Activated T-helper 17 cell treated with anti-CD3 and anti-CD28 coated beads, Interleukin-2, amount 50 U/mL, for 72 hours (primary cell): Measurements from ENCODE around the gene VIPR2. TPM values are rescaled to one million over a fixed set of nuclear protein-coding genes. Genes with fewer than 3 reads are reported as not detected.
"Not testable (repeated sequence)": the region's sequence is repeated elsewhere in the genome, so short reads cannot be mapped to it uniquely, and the experiment has no call there.

Experiments used
- ATAC-seq: fragments of 150-1000 bp; cut with Tn5 transposase; replicated peaks from 2 replicates; pipeline ENCODE4 v1.10.0; 2021; ENCODE audit warnings: mild to moderate bottlenecking, moderate library complexity
- H3K27ac Mint-ChIP-seq: one replicate; pipeline ENCODE4 v1.8.0; 2022; ENCODE audit warnings: mixed read lengths
- H3K27me3 Mint-ChIP-seq: one replicate; pipeline ENCODE4 v1.8.0; 2022; ENCODE audit warnings: mixed read lengths
- H3K36me3 Mint-ChIP-seq: one replicate; pipeline ENCODE4 v1.8.0; 2022; ENCODE audit warnings: low read depth, mild to moderate bottlenecking, mixed read lengths
- H3K4me1 Mint-ChIP-seq: one replicate; pipeline ENCODE4 v1.8.0; 2022; ENCODE audit warnings: mixed read lengths
- H3K4me3 Mint-ChIP-seq: one replicate; pipeline ENCODE4 v1.8.0; 2022; ENCODE audit warnings: mild to moderate bottlenecking, mixed read lengths
- H3K9me3 Mint-ChIP-seq: one replicate; pipeline ENCODE4 v1.8.0; 2022; ENCODE audit warnings: mixed read lengths
- total RNA-seq, 2 donors: library from RNA; stranded (reverse); gene quantifications; one replicate each; pipeline ENCODE4 v1.2.3, GENCODE V29; 2022

The VIPR2 gene
- total RNA-seq, 2 donors from 2014 or later: 1.2 TPM; not detected in 1

- Mint-ChIP-seq H3K27me3 (peaks cover 43% of the 10 kb centered on the region), H3K4me3 (no peak overlapping the region)
- no peak for ATAC-seq
Measured at GRCh38 chr7:158995514-158995913, 149.2 kb downstream of the VIPR2 start.

GRCh38 chr7:158994687-158995086 is 150.0 kb downstream of the VIPR2 start:
- H3K9me3 Mint-ChIP-seq: peaks cover 6% of the 10 kb centered on the region
- H3K27ac Mint-ChIP-seq: no peak overlapping the region
- no peak for ATAC-seq
- no peak overlapping the region for H3K4me3 Mint-ChIP-seq
- H3K27me3 Mint-ChIP-seq: peaks cover 47% of the 10 kb centered on the region
- H3K4me1 Mint-ChIP-seq: no peaks in the 10 kb centered on the region
- no peaks in the 10 kb centered on the region for H3K36me3 Mint-ChIP-seq

More at GRCh38 chr7:158995514-158995913, 149.2 kb downstream of the VIPR2 start:
- Mint-ChIP-seq H3K27ac (no peak overlapping the region), H3K36me3 (no peaks in the 10 kb centered on the region), H3K9me3 (peaks cover 6% of the 10 kb centered on the region), H3K4me1 (no peaks in the 10 kb centered on the region)

GRCh38 chr7:158993591-158993990 is 151.1 kb downstream of the VIPR2 start:
- Mint-ChIP-seq H3K36me3 (no peaks in the 10 kb centered on the region), H3K4me3 (no peak overlapping the region), H3K4me1 (no peaks in the 10 kb centered on the region), H3K27ac (no peak overlapping the region), H3K27me3 (peaks cover 41% of the 10 kb centered on the region), H3K9me3 (peaks cover 6% of the 10 kb centered on the region)
- no peak for ATAC-seq

GRCh38 chr7:158992759-158993158 is 151.9 kb downstream of the VIPR2 start:
- Mint-ChIP-seq H3K9me3 (peaks cover 6% of the 10 kb centered on the region), H3K4me3 (no peak overlapping the region), H3K36me3 (no peaks in the 10 kb centered on the region), H3K4me1 (no peaks in the 10 kb centered on the region), H3K27me3 (peaks cover 41% of the 10 kb centered on the region), H3K27ac (no peak overlapping the region)
- ATAC-seq: no peak

DNA sequence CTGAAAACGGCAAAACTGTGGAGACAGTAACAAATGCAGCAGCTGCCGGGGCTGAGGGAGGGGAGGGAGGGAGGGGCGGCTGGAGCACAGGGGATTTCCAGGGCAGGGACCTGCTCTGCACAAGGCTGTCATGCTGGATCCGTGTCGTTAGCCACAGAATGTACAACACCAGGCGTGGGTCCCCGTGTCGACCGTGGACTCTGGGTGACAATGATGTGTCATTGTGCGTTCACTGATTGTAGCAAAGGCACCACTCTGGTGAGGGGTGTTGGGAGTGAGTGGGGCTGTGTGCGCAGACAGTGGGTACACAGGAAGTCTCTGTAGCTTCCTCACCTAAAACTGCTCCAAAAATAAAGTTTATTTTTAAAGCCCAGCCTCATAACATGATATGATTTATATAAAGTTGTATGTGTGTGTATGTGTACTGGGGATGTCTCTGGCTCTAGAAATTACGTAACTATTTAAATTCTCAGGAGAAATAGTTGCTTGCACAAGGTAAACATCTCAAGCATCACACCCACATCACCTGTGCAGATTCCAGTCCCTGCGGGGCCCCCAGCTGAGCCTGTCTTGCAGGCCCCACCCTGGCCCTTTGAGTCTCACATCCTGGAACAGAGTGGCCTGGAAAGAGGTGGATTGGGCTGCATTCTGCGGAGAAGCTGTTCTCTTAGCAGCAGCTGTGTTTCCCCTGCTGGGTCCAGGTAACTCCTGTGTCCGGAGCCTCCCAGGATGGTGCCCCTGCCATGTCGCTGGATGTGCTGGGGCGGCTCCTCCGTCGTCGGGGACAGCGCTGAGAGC is 152.6 kb downstream of the VIPR2 start:
- H3K27ac Mint-ChIP-seq: no peak overlapping the region
- no peak overlapping the region for H3K4me3 Mint-ChIP-seq
- peaks cover 41% of the 10 kb centered on the region for H3K27me3 Mint-ChIP-seq
- ATAC-seq: no peak
- no peaks in the 10 kb centered on the region for H3K36me3 Mint-ChIP-seq
- peaks cover 6% of the 10 kb centered on the region for H3K9me3 Mint-ChIP-seq
- no peaks in the 10 kb centered on the region for H3K4me1 Mint-ChIP-seq

DNA sequence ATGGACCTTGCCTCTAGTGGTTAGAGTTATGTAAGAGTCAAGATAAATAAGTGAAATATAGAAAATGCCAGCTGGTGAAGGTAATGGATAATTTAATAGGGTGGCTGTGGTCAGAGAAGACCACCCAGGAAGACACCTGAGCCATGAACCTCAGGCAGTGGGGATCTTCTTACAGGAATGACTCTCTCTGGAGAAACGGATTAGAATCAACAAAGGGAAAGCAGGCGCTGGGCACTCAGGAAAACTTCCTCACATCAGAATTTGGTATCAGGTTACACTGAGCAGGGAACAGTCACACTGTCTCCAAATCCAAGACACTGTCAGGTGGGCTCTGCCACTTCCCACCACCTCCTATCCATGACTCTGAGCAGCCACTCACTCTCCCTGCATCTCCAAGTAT is 155.7 kb downstream of the VIPR2 start:
- H3K36me3 Mint-ChIP-seq: no peaks in the 10 kb centered on the region
- no peak overlapping the region for H3K4me3 Mint-ChIP-seq
- ATAC-seq: no peak
- peaks cover 4% of the 10 kb centered on the region for H3K9me3 Mint-ChIP-seq
- no peaks in the 10 kb centered on the region for H3K4me1 Mint-ChIP-seq
- no peak overlapping the region for H3K27ac Mint-ChIP-seq
- peaks cover 26% of the 10 kb centered on the region for H3K27me3 Mint-ChIP-seq

DNA sequence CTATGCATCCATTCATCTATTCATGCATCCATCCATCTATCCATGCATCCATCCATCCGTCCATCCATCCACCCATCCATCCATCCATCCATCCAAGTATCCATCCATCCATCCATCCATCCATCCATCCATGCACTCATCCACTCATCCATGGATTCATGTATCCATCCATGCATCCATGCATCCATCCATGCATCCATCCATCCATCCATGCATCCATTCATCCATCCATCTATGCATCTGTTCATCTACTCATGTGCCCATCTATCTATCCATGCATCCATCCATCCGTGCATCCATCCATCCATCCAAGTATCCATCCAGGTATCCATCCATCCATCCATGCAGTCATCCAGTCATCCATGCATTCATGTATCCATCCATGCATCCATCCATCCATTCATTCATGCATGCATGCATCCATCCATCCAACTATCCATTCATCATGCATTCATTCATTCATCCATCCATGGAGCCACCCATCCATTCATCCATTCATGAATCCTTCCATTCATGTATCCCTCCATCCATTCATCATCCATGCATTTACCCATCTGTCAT is 156.3 kb downstream of the VIPR2 start:
- H3K27ac Mint-ChIP-seq: no peak overlapping the region
- peaks cover 4% of the 10 kb centered on the region for H3K9me3 Mint-ChIP-seq
- no peak overlapping the region for H3K4me3 Mint-ChIP-seq
- ATAC-seq: no peak
- H3K4me1 Mint-ChIP-seq: no peaks in the 10 kb centered on the region
- H3K27me3 Mint-ChIP-seq: peaks cover 23% of the 10 kb centered on the region
- no peaks in the 10 kb centered on the region for H3K36me3 Mint-ChIP-seq

DNA sequence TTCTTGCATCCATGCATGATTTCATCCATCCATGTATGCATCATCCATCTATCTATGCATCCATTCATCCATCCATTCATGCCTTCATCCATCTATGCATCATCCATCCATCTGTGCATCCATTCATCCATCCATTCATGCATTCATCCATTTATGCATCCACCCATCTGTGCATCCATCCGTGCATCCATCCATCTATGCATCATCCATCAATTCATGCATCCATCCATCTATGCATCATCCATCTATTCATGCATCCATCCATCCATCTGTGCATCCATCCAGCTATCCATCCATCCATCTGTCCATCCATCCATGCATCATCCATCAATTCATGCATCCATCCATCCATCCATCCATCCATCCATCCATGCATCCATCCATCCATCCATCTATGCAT is 157.0 kb downstream of the VIPR2 start:
- Mint-ChIP-seq H3K9me3 (peaks cover 4% of the 10 kb centered on the region), H3K27ac (no peak overlapping the region), H3K27me3 (peaks cover 16% of the 10 kb centered on the region), H3K4me3 (no peak overlapping the region), H3K4me1 (no peaks in the 10 kb centered on the region), H3K36me3 (no peaks in the 10 kb centered on the region)
- ATAC-seq: no peak

GRCh38 chr7:158985583-158985982 is 159.1 kb downstream of the VIPR2 start:
- H3K4me3 Mint-ChIP-seq: no peak overlapping the region
- no peaks in the 10 kb centered on the region for H3K36me3 Mint-ChIP-seq
- ATAC-seq: no peak

GRCh38 chr7:158984007-158984406 is 160.7 kb downstream of the VIPR2 start:
- H3K27me3 Mint-ChIP-seq, H3K36me3 Mint-ChIP-seq, H3K27ac Mint-ChIP-seq, H3K4me1 Mint-ChIP-seq, H3K9me3 Mint-ChIP-seq, ATAC-seq, H3K4me3 Mint-ChIP-seq: not testable (repeated sequence)

More at GRCh38 chr7:158985583-158985982, 159.1 kb downstream of the VIPR2 start:
- H3K27me3 Mint-ChIP-seq: peaks cover 8% of the 10 kb centered on the region
- no peaks in the 10 kb centered on the region for H3K4me1 Mint-ChIP-seq
- no peak overlapping the region for H3K27ac Mint-ChIP-seq
- H3K9me3 Mint-ChIP-seq: peaks cover 7% of the 10 kb centered on the region

- not testable (repeated sequence) for H3K4me3 Mint-ChIP-seq, H3K27ac Mint-ChIP-seq, H3K9me3 Mint-ChIP-seq, ATAC-seq, H3K4me1 Mint-ChIP-seq, H3K36me3 Mint-ChIP-seq, H3K27me3 Mint-ChIP-seq
Measured at GRCh38 chr7:158982080-158982479, 162.6 kb downstream of the VIPR2 start.

DNA sequence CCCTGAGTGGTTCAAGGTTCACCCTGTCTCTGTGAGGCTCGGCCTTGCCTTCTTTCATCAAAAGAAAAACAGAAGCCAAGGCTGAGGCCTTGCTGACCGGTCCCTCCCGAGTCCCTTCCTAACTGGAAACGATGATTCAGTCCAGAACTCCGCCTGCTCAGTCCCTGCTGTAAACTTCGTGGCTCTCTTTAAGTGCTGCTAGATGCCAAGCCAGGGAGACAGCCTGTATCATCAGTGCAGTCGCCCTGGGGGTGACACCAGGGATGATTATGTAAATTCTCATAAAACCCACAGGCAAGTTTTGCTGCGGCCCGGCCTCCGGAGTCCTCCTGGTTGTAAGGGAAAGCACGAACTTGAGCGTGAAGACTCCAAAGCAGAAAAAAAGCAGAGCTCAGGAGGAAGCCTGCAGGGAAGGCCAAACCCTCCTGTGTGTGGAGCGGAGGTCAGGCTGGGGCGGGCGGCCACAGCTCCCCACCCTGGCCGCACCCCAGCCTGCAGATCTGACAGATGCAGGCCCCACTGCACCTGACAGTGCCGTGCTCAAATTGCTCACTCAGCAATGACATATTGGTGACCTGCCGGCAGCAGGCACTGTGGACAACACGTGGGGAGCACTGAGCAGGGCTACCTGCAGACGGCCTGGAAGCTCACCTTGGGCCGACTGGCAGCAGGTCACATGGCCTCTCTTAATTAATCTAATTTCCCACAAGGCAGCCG is 164.9 kb downstream of the VIPR2 start:
- Mint-ChIP-seq H3K4me3 (no peak overlapping the region), H3K9me3 (peaks cover 7% of the 10 kb centered on the region), H3K27me3 (no peaks in the 10 kb centered on the region)

GRCh38 chr7:158979023-158979529 is 165.6 kb downstream of the VIPR2 start:
- no peaks in the 10 kb centered on the region for H3K36me3 Mint-ChIP-seq
- H3K4me1 Mint-ChIP-seq: peaks cover 19% of the 10 kb centered on the region
- no peaks in the 10 kb centered on the region for H3K27me3 Mint-ChIP-seq
- H3K4me3 Mint-ChIP-seq: no peak overlapping the region
- ATAC-seq: no peak
- peaks cover 3% of the 10 kb centered on the region for H3K9me3 Mint-ChIP-seq
- no peak overlapping the region for H3K27ac Mint-ChIP-seq

More for the DNA sequence above, 164.9 kb downstream of the VIPR2 start:
- peaks cover 18% of the 10 kb centered on the region for H3K4me1 Mint-ChIP-seq
- no peaks in the 10 kb centered on the region for H3K36me3 Mint-ChIP-seq
- ATAC-seq: no peak
- H3K27ac Mint-ChIP-seq: no peak overlapping the region
